Epithelial cell of esophagus (primary cell): ENCODE results near the gene NRBP1.

Experiments
- DNase-seq: peaks from one replicate; pipeline ENCODE4 v3.0.0; 2010; ENCODE audit warnings: low read depth
- H3K4me3 ChIP-seq: 2 replicates; pipeline ENCODE4 v1.5.1; 2011; ENCODE audit warnings: mild to moderate bottlenecking, low read length, control low read depth
- TF ChIP-seq, protein P1 (sequence below): IDR thresholded peaks from 2 replicates; pipeline ENCODE4 v1.5.1; 2011; ENCODE audit warnings: low read depth, mild to moderate bottlenecking, low read length, control low read depth, inconsistent platforms; ENCODE audit not compliant: insufficient read depth; ENCODE audit errors: missing control alignments

NRBP1 gene

DNA sequence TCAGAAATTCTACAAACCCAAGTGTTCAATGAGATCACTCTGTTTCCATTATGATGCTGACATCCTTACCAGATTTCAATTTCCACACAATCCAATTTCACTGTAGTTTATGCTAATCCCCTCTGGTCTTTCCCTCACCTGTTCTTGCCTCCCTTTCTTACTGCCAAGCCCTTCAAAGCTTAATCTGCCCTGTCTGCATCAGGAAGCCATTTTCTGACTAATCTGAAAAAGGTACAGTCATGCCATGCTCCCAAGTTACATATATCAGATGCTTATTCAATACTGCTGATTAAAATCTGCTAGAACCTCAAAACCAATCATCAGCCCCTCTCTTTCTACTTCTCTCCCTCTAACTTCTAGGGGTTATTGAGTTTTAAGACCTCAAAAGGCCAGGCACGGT lies 22.7 kb downstream of the NRBP1 start:
- H3K4me3 ChIP-seq: no peak overlapping the region
- no peak for DNase-seq
- TF ChIP-seq, protein P1, sequence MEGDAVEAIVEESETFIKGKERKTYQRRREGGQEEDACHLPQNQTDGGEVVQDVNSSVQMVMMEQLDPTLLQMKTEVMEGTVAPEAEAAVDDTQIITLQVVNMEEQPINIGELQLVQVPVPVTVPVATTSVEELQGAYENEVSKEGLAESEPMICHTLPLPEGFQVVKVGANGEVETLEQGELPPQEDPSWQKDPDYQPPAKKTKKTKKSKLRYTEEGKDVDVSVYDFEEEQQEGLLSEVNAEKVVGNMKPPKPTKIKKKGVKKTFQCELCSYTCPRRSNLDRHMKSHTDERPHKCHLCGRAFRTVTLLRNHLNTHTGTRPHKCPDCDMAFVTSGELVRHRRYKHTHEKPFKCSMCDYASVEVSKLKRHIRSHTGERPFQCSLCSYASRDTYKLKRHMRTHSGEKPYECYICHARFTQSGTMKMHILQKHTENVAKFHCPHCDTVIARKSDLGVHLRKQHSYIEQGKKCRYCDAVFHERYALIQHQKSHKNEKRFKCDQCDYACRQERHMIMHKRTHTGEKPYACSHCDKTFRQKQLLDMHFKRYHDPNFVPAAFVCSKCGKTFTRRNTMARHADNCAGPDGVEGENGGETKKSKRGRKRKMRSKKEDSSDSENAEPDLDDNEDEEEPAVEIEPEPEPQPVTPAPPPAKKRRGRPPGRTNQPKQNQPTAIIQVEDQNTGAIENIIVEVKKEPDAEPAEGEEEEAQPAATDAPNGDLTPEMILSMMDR: no peak

DNA sequence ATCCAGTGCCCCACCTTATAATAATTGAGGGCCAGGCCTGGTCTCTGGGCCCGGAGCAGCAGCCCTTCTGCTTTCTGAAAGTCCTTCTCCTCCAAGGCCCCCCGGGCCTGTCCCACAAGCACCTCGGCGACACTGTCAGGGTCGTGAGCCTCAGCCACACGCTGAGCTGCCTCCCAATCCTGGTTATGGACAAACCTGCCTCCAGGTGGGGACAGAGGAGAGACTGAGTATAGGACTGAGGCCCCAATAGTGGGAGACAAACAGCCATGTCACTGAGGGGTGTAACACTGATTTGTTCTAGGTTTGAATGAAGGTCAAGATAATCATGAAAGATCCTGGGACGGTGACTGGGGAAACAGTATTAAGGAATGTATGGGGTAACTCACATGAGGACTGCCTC lies 25.5 kb downstream of the NRBP1 start:
- no peak for DNase-seq
- TF ChIP-seq, protein P1: no peak
- H3K4me3 ChIP-seq: no peak overlapping the region

DNA sequence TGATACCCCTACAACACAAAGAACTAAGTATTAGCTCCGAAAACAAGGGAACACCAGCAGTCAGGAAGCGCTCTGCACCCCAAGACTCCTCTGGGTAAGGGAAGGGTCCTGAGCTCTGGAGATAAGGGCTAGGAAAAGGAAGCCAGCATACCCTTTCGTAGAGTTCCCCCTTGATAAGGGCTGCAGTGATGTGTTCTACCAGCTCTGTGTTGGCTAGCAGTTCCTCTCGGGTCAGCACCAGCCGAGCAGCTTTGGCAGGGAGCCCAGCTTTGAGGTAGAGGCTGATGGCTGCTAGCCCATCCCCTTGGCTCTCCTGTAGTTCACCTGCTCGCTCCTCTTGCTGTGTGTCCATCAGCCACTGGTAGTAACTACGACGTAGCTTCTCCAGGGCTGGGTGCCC lies 32.7 kb downstream of the NRBP1 start:
- TF ChIP-seq, protein P1: no peak
- no peak overlapping the region for H3K4me3 ChIP-seq
- DNase-seq: no peak

DNA sequence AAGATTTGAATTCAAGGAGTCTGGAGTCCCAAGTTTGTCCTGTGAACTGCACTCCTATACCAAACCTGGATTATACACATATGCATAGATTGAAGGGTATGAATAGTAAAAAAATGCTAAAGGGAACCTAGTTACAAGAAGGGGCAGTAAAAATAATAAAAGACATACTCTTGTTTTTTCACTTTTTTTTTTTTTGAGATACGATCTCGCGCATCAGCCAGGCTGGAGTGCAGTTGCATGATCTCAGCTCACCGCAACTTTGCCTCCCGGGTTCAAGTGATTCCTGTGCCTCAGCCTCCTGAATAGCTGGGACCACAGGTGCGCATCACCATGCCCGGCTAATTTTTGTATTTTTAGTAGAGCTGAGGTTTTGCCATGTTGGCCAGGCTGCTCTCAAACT lies 36.0 kb downstream of the NRBP1 start:
- TF ChIP-seq, protein P1: no peak
- H3K4me3 ChIP-seq: no peak overlapping the region
- no peak for DNase-seq

DNA sequence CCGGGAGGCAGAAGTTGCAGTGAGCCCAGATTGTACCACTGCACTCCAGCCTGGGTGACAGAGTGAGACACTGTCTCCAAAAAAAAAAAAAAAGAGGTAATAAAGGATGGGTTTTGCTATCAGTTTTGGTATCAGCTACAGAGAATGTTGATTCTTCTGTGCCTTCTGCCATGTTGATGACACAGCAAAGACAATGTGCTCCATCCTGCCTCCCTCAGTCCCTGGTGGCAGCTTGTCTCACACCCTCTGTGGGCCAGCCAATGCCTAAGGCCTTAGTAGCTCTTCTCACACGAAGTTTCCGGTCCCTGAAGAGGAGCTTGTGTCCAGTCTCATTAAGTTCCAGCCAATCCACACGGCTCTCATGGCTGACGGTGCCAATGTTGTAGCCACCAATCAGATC lies 43.5 kb downstream of the NRBP1 start:
- TF ChIP-seq, protein P1: no peak
- no peak for DNase-seq
- H3K4me3 ChIP-seq: no peak overlapping the region

DNA sequence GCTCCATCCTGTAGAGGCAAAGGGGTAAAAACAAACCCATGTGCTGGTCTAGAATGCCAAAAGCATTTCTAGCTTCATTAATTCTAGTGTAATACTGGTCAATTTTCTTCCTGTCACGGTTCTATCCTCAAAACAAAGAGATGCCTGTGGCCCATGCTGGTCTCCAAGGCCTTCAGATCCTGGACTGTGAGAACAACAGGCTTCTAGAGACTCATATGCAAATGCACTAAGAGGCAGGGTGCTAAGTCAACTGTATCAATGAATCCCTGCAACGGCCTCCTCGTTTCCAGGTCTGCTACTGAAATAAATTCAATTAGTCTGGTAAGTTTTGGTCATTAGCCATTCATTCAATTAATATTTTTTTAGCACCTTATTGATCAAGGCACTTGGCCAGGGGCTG lies 57.1 kb downstream of the NRBP1 start:
- TF ChIP-seq, protein P1: no peak
- H3K4me3 ChIP-seq: no peak overlapping the region
- no peak for DNase-seq

DNA sequence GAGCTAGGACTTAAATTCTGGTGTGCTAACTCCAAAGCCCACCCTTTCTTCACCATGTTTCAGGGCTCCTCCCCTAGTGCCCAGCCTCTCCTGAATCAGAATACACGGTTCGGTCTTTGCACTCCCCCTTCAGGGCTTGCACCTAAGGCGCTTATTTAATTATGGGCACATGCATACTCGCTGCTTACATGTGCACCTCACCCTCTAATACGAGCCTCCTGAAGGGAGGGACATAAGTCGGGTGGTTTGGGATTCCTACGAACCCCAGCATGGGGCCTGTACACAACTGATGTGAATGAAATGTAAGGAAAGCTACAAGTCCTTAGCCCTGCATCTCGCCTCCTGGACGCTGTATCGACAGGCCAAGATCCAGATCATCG lies 60.7 kb downstream of the NRBP1 start:
- peak overlapping the region; percentile 68 for H3K4me3 ChIP-seq
- TF ChIP-seq, protein P1: no peak
- DNase-seq: peak; percentile 32
